IPS-NIHi11 (cell line): ENCODE data around the gene POC1B.

Source experiments
- DNase-seq: peaks from one replicate; pipeline ENCODE4 v3.0.0; 2012; ENCODE audit warnings: mixed read lengths, low spot score

The POC1B gene

DNA sequence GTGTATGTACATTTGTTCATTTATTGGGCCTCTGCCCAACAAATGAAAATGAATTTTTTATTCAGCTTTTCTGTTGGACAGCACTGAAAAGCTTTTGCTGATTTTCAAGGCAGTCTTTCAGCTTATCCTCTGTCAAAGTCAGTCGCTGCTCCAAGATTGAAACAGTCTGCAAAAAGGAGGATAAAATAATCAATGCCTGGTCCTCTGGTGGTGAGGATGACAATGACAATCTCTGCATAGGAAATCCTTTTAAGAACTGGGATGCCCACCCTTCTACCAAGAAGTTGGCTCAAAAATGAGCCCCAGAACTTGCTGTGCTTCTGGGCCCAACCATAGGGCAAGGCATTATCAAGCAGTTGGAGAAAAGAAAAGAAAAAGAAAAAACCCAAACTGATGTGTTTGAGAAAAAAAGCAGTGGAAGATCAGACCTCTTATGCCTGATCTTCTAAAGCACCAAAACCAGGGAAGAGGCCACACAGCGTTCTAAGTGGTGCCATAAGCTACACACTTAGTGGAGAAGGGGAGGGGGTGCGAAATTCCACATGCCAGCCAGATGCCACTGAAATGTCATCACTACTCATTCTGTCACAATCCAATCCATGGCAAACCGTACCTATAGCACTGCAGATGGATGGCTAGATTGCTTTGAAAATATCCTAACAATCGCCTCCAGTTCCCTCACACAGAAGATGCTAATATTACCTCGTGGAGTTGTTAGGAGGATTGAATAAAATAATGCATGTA is 104.6 kb downstream of the POC1B start:
- DNase-seq: no peak

DNA sequence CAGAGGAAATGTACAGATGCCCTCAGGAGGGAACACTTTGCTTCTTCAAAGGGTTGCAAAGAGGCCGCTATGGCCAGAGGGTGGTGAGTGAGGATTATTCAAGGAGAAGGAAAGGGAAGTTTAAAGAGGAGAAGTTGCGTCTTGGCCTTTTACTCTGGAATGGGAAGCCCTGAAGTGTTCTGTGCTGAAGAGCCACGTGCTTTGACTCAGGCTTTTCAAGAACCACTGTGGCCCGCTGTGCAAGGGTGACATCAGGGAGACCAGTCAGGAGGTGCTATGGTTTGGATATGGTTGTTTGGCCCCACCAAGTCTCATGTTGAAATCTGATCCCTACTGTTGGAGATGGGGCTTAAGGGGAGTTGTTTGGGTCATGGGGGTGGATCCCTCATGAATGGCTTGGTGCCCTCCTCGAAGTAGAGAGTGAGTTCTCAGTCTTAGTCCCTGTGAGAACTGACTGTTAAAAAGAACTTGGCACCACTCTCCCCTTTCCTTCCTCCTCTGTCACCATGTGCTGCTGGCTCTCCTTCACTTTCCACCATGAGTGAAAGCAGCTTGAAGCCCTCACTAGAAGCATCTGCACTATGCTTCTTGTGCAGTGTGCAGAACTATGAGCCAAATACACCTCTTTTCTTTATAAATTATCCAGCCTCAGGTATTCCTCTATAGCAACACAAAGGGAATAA is 107.5 kb downstream of the POC1B start:
- DNase-seq: no peak

DNA sequence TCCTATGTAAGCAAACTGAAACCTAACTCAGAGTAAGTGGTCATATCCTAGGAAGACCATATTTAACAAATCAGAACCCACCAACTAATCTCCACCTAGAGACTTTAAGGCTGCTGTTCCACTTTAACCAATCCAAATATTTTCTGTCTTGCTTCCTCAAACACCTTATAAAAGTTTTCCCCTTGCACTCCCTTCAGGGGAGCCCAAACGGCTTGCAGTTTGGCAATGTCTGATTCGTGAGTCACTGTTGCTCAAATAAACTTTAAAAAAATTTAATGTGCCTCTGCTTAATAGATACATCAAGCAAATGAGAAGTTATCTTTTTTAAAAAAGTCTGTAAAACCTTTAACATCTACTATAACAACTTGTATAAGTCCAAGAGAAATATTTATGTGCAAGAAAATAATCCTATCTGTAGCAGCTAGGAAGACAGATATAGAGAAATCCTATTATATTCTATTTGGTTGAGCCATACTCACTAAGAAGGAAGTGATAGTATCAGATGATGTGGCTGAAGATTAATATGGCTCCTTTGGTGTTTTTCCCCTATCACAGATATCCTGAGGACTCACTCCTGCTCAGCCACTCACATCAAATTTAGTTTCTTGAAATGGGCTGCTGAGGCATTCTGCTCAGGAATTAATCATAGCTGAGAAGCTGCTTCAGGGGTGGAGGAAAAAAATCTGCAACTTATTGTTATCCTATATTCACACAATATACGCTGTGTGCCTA is 108.4 kb downstream of the POC1B start:
- DNase-seq: no peak

DNA sequence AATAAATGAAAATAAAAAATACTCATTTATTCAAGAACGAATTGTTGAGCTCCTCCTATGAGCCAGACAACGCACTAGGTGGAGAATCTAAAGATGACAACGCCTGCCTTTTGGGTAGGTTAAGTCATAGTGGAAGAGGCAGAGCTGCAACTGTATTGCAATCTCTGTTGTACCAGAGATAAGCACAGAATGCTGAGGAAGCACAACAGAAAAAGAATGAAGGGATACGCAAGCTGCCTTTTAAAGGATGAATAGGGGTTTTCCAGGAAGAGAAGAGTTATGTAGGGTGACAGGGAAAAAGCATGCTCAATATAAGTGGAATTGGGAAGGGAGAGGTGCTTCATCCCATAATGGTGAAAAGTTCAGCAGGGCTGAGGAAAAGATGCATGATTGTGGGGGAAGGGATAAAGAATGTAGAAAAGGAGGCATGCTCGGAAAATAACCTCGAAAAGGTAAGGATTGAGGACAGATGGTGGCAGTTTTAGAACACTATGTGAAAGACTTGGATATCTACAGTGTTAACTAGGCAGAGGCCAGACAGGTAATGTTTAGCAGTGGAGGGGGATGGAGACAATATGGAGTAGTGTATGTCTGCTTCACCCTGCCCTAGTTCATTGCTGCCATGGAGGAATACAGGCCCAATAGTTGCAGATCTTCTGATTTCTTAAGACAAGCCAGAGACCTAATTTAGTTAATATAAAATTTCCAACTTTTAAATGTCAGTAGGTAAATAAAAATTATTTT is 109.6 kb downstream of the POC1B start:
- DNase-seq: no peak

DNA sequence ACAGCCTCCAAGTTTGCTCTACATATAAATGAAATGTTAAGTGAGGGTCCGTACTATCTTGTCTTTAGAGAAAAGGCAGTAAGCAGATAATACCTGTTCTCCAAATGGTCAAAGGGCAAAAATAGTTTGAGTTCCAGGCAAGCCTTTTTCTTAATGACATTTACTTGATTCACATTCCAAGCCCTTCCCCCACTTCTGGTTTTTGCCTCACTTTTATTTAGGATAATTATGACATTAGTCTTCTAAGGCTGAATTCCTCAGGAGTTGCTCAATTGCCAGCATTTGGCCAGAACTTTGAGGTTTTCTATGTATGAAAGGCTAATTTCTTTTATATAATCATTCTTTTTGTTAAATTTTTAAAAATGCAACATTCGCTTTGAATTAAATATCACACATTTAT is 111.0 kb downstream of the POC1B start:
- no peak for DNase-seq

DNA sequence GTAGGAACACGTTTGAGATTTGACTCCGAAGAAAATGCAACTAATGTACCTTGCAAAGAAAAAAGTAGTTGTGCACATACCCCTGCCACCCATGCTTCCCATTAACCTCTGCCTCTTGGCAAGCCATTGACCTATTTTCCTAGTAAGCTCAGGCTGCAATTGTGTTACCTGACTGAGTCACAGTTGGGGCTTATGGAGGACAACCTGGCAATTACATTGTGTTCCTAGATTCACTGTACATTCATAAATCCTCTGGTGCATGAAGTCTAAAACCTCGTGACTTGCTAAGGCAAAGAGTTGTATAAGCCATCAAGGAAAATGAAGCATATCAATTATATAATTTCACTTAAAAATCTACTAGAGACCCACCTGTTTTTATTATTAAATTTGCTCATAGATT is 111.5 kb downstream of the POC1B start:
- DNase-seq: peak; percentile 33

DNA sequence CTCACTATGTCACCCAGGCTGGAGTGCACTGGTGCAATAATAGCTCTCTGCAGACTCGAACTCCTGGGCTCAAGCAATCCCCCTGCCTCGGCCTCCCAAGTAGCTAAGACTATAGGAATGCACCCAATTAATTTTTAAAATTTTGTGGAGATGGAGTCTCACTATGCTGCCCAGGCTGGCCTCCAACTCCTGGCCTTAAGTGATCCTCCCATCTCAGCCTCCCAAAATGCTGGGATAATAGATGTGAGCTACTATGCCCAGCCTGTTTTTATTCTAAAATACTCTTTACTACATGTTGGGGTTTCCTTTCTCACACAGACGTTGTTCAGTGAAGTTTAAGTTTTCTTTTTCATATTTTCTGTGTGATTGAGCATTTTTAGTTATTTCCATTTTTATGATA is 112.6 kb downstream of the POC1B start:
- DNase-seq: no peak

DNA sequence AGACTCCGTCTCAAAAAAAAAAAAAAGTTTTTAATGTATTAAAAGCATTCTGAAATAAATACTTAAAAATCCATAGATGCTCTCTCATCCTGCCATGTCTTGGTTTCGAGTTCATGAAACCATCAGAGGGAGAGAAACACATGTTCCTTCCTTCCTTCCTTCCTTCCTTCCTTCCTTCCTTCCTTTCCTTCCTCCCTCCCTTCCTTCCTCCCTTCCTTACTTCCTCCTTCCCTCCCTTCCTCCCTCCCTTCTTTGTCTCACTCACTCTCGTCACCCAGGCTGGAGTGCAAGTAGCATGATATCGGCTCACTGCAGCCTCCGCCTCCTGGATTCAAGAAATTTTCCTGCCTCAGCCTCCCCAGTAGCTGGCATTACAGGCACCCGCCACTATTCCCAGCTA is 113.2 kb downstream of the POC1B start:
- no peak for DNase-seq

DNA sequence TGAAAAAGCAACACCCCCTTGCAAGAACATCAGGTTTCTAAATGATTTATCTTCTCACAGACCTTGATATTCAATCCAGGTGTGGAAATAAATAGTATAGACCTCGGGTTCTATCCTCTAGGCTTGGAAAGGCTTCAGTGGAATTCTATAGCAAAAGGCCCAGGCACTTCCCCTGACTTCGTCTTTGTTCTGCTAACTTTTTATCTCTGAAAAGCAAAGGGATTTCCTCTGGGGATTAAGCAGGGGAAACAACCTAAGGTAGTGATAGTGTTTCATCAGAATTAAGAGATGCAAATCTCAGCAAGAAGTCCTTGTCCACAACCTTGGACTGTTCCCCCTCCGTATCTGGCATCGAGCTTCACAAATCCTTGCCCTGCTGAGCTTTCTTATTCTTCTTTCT is 114.0 kb downstream of the POC1B start:
- no peak for DNase-seq

DNA sequence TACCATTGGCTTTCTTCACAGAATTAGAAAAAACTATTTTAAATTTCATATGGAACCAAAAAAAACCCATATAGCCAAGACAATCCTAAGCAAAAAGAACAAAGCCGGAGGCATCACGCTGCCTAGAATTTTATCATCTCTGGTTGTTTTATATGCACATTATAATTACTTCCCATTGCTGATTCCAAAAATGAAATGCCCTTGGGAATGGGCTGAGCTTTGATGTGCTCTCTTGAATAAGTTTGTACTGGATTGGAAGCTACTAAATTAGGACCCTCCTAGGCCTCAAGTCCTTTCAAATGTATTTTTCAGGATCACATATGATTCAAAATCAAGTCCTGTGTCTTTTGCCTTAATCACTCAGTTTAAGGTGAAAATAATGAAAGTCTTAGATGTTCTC is 114.6 kb downstream of the POC1B start:
- no peak for DNase-seq

DNA sequence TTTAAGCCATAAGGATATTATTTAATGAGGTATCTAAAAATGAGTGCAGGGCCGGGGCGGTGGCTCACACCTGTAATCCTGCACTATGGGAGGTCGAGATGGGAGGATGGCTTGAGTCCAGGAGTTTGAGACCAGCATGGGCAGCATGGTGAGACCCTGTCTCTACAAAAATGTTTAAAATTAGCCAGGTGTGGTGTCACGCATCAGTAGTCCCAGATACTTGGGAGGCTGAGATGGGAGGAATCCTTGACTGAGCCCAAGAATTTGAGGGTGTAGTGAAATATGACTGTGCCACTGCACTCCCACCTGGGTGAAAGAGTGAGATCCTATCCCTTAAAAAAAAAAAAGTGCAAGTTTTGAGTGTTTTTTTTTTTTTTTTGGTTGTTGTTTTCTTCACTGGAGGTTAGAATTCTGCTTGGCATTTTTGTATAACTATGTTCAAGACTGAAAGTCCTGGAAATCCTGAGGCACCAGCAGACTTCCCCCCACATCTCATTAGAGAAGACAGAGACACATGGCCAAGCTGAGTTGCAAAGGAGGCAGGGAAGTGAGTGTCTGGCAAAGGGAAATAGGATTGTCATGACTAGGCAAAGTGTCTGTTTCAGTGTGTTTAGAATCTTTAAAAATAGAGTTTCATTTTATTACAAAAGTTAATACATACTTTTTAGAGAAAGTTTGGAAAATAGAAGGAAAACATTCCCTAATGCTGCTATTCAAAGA is 120.1 kb downstream of the POC1B start:
- no peak for DNase-seq

DNA sequence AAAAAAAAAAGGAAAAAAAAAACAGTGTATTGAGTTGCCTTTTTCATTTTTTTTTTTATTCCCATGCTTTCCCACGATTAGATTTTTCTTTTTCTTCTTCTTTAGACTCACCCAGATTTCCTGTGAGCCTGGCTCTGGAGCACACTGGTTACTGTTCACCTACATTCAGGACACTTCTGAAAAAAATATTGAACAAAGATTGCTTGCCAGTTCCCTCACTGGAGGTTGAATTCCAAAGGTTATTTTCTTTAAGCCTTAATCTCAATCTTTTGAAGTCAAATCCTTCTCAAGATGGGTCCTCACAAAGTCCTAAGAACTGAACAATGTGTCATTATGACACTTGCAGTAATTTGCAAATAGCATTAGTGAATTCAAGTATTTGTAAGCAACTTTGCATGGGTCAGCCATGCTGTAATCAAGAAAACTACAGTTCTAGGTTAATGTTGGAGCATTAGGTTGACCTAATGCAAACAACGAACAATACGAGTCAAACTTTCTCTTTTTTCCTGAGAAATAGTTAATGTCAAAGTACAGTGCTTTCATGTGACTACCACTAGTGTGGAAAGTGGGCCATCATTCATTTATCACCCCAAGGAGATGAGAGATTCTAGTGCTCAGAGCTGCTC is 124.3 kb downstream of the POC1B start:
- DNase-seq: no peak

DNA sequence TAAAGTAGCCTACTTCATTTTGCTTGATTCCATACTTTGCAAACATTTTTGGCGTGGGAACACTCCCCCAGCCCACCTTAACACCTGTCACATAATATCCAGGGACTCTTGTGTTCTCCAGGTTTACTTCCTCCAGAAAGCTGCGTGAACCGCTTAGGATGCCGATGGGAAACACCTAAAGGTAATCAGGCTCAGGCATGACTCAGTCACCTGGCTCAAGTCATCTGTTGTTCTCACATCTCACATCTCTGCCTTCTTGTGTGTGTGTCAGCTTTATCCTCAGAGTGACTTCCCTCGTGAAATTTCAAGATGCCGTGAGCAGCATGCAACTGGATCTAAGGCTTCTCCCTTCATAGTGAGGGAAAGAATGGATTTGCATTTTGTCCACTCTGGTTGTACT is 125.4 kb downstream of the POC1B start:
- no peak for DNase-seq

DNA sequence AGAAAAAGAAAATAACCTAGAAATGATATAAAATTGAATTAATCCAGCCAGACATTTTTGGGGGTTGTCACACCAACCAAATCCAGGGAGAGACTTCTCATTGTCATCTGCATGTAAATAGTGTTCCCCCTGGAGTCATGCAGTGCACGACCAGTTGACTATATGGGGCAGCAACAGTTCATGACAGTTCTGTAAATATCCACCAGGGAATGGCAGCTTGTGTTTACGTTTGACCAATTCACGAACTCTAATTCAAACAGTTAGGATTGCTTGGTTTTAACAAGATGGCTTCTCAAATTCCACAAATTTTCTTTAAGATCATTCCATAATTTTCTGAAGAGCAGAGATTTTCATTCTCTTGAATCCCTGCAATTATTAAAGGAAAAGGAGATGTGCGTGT is 130.1 kb downstream of the POC1B start:
- DNase-seq: no peak

DNA sequence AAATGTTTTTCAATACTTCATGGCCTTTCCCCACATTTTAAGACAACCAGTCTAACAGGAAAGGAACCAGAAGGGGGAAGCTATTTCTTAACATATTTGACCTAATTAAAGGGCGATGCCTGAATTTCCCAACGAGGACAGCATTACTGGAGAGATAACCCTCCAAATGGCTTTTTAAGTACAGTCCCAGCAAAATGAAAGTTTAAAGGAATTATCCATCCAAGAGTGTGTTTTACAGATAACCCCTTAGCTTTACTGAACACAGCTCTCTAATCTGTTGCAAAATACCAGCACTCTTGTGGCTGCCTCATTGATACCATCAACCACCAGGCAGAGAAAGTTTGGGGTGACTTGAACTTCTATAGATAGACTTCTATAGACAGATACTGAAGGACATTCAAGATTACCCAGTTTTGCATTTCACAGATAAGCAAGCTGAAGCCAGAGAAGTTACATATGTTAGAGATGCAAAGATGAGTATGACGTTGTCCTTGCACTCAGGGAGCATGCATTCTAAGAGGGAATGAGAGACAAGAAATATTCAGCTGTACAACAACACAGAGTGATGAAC is 132.2 kb downstream of the POC1B start:
- DNase-seq: no peak

DNA sequence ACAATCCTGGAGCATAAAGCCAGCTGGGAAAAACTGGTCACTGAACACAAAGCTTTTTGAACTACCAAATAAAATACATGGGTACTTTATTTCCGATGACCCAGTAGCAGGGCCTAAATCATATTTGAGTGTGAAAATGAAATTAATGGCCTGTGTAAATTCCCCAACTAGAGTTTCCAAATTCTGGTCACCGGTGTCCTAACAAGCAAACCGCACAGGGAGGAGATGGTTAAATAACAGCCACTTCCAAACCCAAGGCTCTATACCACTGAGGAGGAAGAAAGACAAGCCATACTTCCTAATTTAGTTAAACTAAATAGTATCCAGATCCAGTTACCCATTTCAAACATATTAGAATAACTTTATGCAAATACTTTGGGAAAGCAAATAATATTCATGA is 133.5 kb downstream of the POC1B start:
- no peak for DNase-seq

DNA sequence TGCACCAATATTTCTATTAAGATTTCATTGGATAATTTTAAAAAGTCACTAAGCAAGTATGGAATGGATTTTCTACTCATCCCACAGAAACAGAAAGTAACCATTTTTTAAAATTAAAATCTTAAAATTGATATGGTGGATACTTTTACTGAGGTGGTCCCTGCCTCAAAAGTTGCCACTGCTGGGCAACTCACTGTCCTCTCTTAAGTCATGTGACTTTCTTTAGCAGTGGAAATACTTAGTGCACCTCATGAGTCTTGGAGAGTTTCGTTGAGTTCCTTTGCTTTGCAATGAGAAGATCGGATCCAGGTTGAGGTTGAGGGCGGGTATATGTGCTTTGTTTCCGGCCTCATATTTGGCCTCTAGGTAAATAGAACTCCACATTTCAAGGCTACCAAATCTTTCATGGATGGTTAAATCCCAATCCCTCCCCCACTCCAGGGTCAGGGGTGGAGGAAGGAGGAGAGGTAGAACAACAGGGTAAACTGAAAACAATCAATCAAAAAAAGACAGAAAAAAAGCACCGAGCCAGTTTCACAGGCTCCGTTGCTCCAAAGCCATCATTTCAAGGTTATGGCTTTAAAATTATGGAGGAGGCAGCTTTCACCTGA is 134.0 kb downstream of the POC1B start:
- no peak for DNase-seq

DNA sequence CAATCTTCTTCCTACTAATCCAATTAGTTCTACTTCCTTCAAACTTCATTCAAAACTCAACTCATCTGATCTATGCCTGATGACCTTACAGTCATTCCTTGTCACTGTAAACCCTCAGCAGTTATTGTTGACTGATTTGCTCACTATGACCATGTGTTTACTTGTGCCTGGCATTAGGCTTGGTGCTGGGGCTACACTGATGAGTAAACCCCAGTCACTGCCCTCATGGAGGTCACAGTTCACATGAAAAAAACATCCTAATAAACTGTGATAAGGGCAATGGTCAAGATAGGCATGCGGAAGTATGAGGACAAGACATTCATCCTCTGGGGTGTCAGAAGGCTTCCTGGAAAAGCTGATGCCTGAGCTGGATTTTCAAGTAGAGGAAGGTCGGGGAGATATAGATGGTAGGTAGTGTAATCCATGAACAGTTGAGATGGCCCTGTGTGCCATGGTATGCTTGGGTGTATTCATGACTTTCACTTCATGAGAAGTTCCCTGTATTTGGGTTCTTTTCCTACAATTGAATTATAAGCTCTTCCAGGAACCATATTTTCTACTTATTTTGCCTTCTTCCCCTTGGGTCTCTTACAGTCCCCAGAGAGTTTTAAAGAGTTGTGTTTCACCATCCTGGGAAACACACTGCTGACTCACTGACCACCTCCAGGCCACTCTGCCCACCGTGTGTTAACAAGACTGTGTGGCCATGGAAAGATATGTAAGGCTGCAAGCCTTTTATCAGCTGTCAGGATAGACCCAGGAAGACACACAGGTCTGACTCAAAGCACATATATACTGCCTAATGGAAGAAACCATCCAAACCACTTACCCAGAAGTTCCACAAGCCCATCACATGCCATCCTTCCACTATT is 134.8 kb downstream of the POC1B start:
- no peak for DNase-seq
